ENCODE data around the gene PRKCZ.

PRKCZ gene

GRCh38 chr1:2025491-2025981 is 24.7 kb upstream of the PRKCZ start:
- DNase-seq = no peak

- no peak for DNase-seq
Measured at GRCh38 chr1:2027961-2028583, 22.1 kb upstream of the PRKCZ start.

- DNase-seq = no peak
Measured at GRCh38 chr1:2028870-2029560, 21.2 kb upstream of the PRKCZ start.

- DNase-seq = no peak
Measured at GRCh38 chr1:2029561-2029960, 20.6 kb upstream of the PRKCZ start.

GRCh38 chr1:2030076-2030871 is 19.9 kb upstream of the PRKCZ start:
- DNase-seq = no peak

GRCh38 chr1:2031546-2032540 is 18.4 kb upstream of the PRKCZ start:
- no peak for DNase-seq

- DNase-seq = no peak
Measured at GRCh38 chr1:2032737-2033136, 17.5 kb upstream of the PRKCZ start.

GRCh38 chr1:2033165-2033564 is 17.0 kb upstream of the PRKCZ start:
- DNase-seq = no peak

- no peak for DNase-seq
Measured at GRCh38 chr1:2036287-2036686, 13.9 kb upstream of the PRKCZ start.

- no peak for DNase-seq
Measured at GRCh38 chr1:2037314-2037979, 12.8 kb upstream of the PRKCZ start.

GRCh38 chr1:2038229-2038628 is 12.0 kb upstream of the PRKCZ start:
- DNase-seq = no peak

- DNase-seq = no peak
Measured at GRCh38 chr1:2039251-2039650, 11.0 kb upstream of the PRKCZ start.

GRCh38 chr1:2041305-2041704 is 8.9 kb upstream of the PRKCZ start:
- DNase-seq = no peak

- no peak for DNase-seq
Measured at GRCh38 chr1:2041887-2042286, 8.3 kb upstream of the PRKCZ start.

- no peak for DNase-seq
Measured at GRCh38 chr1:2042830-2043773, 7.1 kb upstream of the PRKCZ start.

GRCh38 chr1:2043886-2044285 is 6.3 kb upstream of the PRKCZ start:
- DNase-seq = no peak

- peak; percentile 63 for DNase-seq
Measured at GRCh38 chr1:2044510-2045319, 5.5 kb upstream of the PRKCZ start.

- DNase-seq = no peak
Measured at GRCh38 chr1:2045468-2046173, 4.6 kb upstream of the PRKCZ start.

Data from NCI-H82 (cell line).